SK-N-SH (cell line): ENCODE data around the gene KLHL8. TPM values are rescaled to one million over a fixed set of nuclear protein-coding genes. Genes with fewer than 3 reads are reported as not detected.

Source experiments
- CTCF ChIA-PET: fragments of 300-600, 350-600 bp; formaldehyde crosslinking; extraction: SDS; loops from one replicate; lab custom pipeline; 2021; lab: Yijun Ruan, JAX
- POLR2A ChIA-PET: fragments of 350-600 bp; sonication (Branson Sonifier 250); formaldehyde crosslinking; extraction: SDS; loops from one replicate; lab custom pipeline; 2020; ENCODE audit warnings: antibody characterized with exemption, inconsistent platforms; lab: Yijun Ruan, JAX
- DNase-seq: peaks from one replicate; pipeline ENCODE4 v3.0.0; 2012
- H2AFZ ChIP-seq: fragments of 200-600 bp; sonication (generic); 2 replicates; pipeline ENCODE4 v1.8.1; 2016; ENCODE audit warnings: antibody characterized with exemption, mild to moderate bottlenecking, low read depth
- H3F3A ChIP-seq: fragments of 200-600 bp; sonication (generic); replicated peaks from 2 replicates; pipeline ENCODE3; 2016; ENCODE audit warnings: antibody characterized with exemption, mild to moderate bottlenecking; ENCODE audit not compliant: insufficient read depth
- H3K27ac ChIP-seq, 2 experiments: fragments of 200-500 bp in 1 of 2; fragments of 200-600 bp in 1 of 2; sonication (Bioruptor generic) in 1 of 2; sonication (generic), shearing (Covaris generic) in 1 of 2; 2 replicates each; pipeline versions ENCODE4 v1.5.1 to v1.6.1; 2014 to 2016; ENCODE audit warnings: low read depth in 2 of 2, inconsistent platforms in 1 of 2, low read length in 1 of 2, mild to moderate bottlenecking in 1 of 2, mixed read lengths in 1 of 2
- H3K27me3 ChIP-seq: fragments of 200-600 bp; sonication (generic), shearing (Covaris generic); 2 replicates; pipeline ENCODE4 v1.6.1; 2016; ENCODE audit warnings: mixed run types; ENCODE audit not compliant: insufficient read depth
- H3K36me3 ChIP-seq, 2 experiments: fragments of 200-500 bp in 1 of 2; fragments of 200-600 bp in 1 of 2; sonication (Bioruptor generic) in 1 of 2; sonication (generic) in 1 of 2; replicated peaks in 1 of 2; 2 replicates each; pipeline versions ENCODE3 to v1.5.1; 2014 to 2016; ENCODE audit warnings: low read length in 1 of 2, mild to moderate bottlenecking in 1 of 2; ENCODE audit not compliant: insufficient read depth in 2 of 2, control insufficient read depth in 1 of 2
- H3K4me1 ChIP-seq, 2 experiments: fragments of 200-500 bp in 1 of 2; fragments of 200-600 bp in 1 of 2; sonication (Bioruptor generic) in 1 of 2; sonication (generic), shearing (Covaris generic) in 1 of 2; 2 replicates each; pipeline versions ENCODE4 v1.5.1 to v1.6.1; 2014 to 2016; ENCODE audit warnings: low read depth in 1 of 2, low read length in 1 of 2, mixed run types in 1 of 2; ENCODE audit not compliant: insufficient read depth in 2 of 2, control insufficient read depth in 1 of 2
- H3K4me2 ChIP-seq: fragments of 200-600 bp; sonication (generic), shearing (Covaris generic); 2 replicates; pipeline ENCODE4 v1.6.1; 2017; ENCODE audit warnings: mixed run types
- H3K4me3 ChIP-seq, 2 experiments: fragments of 200-500 bp in 1 of 2; fragments of 200-600 bp in 1 of 2; sonication (Bioruptor generic) in 1 of 2; sonication (generic), shearing (Covaris generic) in 1 of 2; 2 replicates each; pipeline versions ENCODE4 v1.5.1 to v1.8.1; 2014 to 2016; ENCODE audit warnings: low read depth in 2 of 2, inconsistent platforms in 1 of 2, low read length in 1 of 2, mild to moderate bottlenecking in 1 of 2, mixed read lengths in 1 of 2, moderate library complexity in 1 of 2
- H3K79me2 ChIP-seq: fragments of 200-600 bp; sonication (generic); 2 replicates; pipeline ENCODE4 v1.8.1; 2017; ENCODE audit warnings: mild to moderate bottlenecking; ENCODE audit not compliant: insufficient read depth
- H3K9ac ChIP-seq: fragments of 200-600 bp; sonication (generic); 2 replicates; pipeline ENCODE4 v1.6.1; 2017; ENCODE audit warnings: mixed run types
- H3K9me2 ChIP-seq: fragments of 200-600 bp; sonication (generic); 2 replicates; pipeline ENCODE4 v1.6.1; 2017; ENCODE audit warnings: mixed run types
- H3K9me3 ChIP-seq: fragments of 200-600 bp; sonication (generic); 2 replicates; pipeline ENCODE4 v1.6.1; 2017; ENCODE audit warnings: mixed run types, mild to moderate bottlenecking, moderate library complexity
- H4K20me1 ChIP-seq: fragments of 200-600 bp; sonication (generic); 2 replicates; pipeline ENCODE4 v1.6.1; 2017; ENCODE audit warnings: mild to moderate bottlenecking, mixed run types; ENCODE audit not compliant: insufficient read depth
- CTCF ChIP-seq: fragments of 200-600 bp; sonication (generic); IDR thresholded peaks from 2 replicates; pipeline ENCODE4 v1.6.1; 2017; ENCODE audit warnings: antibody characterized with exemption, mild to moderate bottlenecking, moderate library complexity
- JUND ChIP-seq: IDR thresholded peaks from 2 replicates; pipeline ENCODE4 v1.4.0; 2012
- RAD21 ChIP-seq: IDR thresholded peaks from 2 replicates; pipeline ENCODE4 v1.6.1; 2012; ENCODE audit warnings: mild to moderate bottlenecking, low read length
- REST ChIP-seq: IDR thresholded peaks from 2 replicates; pipeline ENCODE4 v1.6.1; 2012; ENCODE audit warnings: mild to moderate bottlenecking, low read depth, low read length, moderate library complexity
- SIN3A ChIP-seq: IDR thresholded peaks from 2 replicates; pipeline ENCODE4 v1.6.1; 2012; ENCODE audit warnings: low read depth, mild to moderate bottlenecking, low read length, moderate library complexity, borderline replicate concordance
- TAF1 ChIP-seq: IDR thresholded peaks from 2 replicates; pipeline ENCODE4 v1.6.1; 2012; ENCODE audit warnings: low read depth, mild to moderate bottlenecking, low read length, moderate library complexity, borderline replicate concordance
- USF1 ChIP-seq: IDR thresholded peaks from 2 replicates; pipeline ENCODE4 v1.4.0; 2012; ENCODE audit warnings: low read depth, borderline replicate concordance
- YY1 ChIP-seq: IDR thresholded peaks from 2 replicates; pipeline ENCODE4 v1.4.0; 2012; ENCODE audit warnings: low read depth, mild to moderate bottlenecking
- WGBS: methylation state at CpG from one replicate; pipeline ENCODE4 v1.1.6; 2017; ENCODE audit warnings: low lambda C conversion rate; 5-methylcytosine and 5-hydroxymethylcytosine counted together
- polyA plus RNA-seq, 3 experiments: library from polyadenylated mRNA; depleted of rRNA; stranded (reverse); fragments of >200 nt; gene quantifications; 2 replicates each; pipeline ENCODE4 v1.2.3, GENCODE V29; 2012

The KLHL8 gene
- polyA plus RNA-seq, 1 of the 3 experiments (the other 2 are of a cell fraction), result 2.4 TPM

- no peak for TF ChIP-seq REST
- no peak for TF ChIP-seq SIN3A
Measured at GRCh38 chr4:87129681-87130080, 90.7 kb downstream of the KLHL8 start (continued).

GRCh38 chr4:87128006-87128705 is 92.3 kb downstream of the KLHL8 start:
- TF ChIP-seq TAF1 (no peak), JUND (no peak), YY1 (no peak), USF1 (no peak)
- no peaks in the 10 kb centered on the region for H3K9me2 ChIP-seq
- no peak overlapping the region for H3K4me2 ChIP-seq
- no peaks in the 10 kb centered on the region for H3K27me3 ChIP-seq
- H4K20me1 ChIP-seq, result no peaks in the 10 kb centered on the region
- H3K9me3 ChIP-seq, result no peaks in the 10 kb centered on the region
- H3K79me2 ChIP-seq, result no peaks in the 10 kb centered on the region
- DNase-seq, result no peak
- ChIA-PET POLR2A (no interaction called here), CTCF (no interaction called here)
- WGBS, result 98% methylated on average over 2 of the region's 2 CpGs
- no peaks in the 10 kb centered on the region for H3F3A ChIP-seq
- no peak overlapping the region for H3K4me3 ChIP-seq
- no peak overlapping the region for H2AFZ ChIP-seq
- no peak overlapping the region for H3K9ac ChIP-seq
- peaks cover 31 to 44% of the 10 kb centered on the region in 2 experiments for H3K36me3 ChIP-seq
- no peak overlapping the region for H3K27ac ChIP-seq
- no peaks in the 10 kb centered on the region for H3K4me1 ChIP-seq

- Histone ChIP-seq H2AFZ (no peak overlapping the region), H3K9me3 (no peaks in the 10 kb centered on the region), H3K27me3 (no peaks in the 10 kb centered on the region), H4K20me1 (no peaks in the 10 kb centered on the region), H3K4me1 (no peaks in the 10 kb centered on the region; a peak in 1 of 4 replicates), H3K79me2 (no peaks in the 10 kb centered on the region), H3F3A (no peaks in the 10 kb centered on the region), H3K36me3 (peaks cover 15 to 32% of the 10 kb centered on the region in 2 experiments), H3K4me3 (no peak overlapping the region), H3K9ac (no peak overlapping the region), H3K9me2 (no peaks in the 10 kb centered on the region), H3K27ac (no peak overlapping the region), H3K4me2 (no peak overlapping the region)
- no peak for TF ChIP-seq CTCF
- TF ChIP-seq RAD21, result no peak
- no peak for TF ChIP-seq SIN3A
- WGBS, result 97% methylated on average over 9 of the region's 9 CpGs
- CTCF ChIA-PET, result interaction anchor here (0.6 to 1.1 kb wide), 2 partner anchors 24 to 26 kb away, joined by 3 read pairs; no protein-coding TSS in a partner anchor
- POLR2A ChIA-PET, result no interaction called here
- DNase-seq, result no peak
Measured at GRCh38 chr4:87126056-87126455, 94.4 kb downstream of the KLHL8 start.
